IMR-90 (cell line): ENCODE measurements around the gene NPAS2. TPM values are rescaled to one million over a fixed set of nuclear protein-coding genes. Genes with fewer than 3 reads are reported as not detected.

Experiments
- ATAC-seq: fragments of 200-7000 bp; cut with Tn5 transposase; 2 replicates; pipeline ENCODE4 v1.9.1; 2020; ENCODE audit warnings: low read depth, mild to moderate bottlenecking, moderate library complexity
- BruUV-seq: library from RNA; stranded (reverse); fragments of 400-500 nt; replicated peaks from 2 replicates; lab custom pipeline; 2021; lab: Mats Ljungman, UMichigan
- CTCF ChIA-PET: fragments of 300-600 bp; formaldehyde crosslinking; extraction: SDS; loops from one replicate; lab custom pipeline; 2021; ENCODE audit warnings: antibody characterized with exemption; lab: Yijun Ruan, JAX
- POLR2A ChIA-PET: fragments of 300-600 bp; sonication (Branson Sonifier 250); formaldehyde crosslinking; loops from one replicate; lab custom pipeline; 2022; ENCODE audit warnings: antibody characterized with exemption; ENCODE audit not compliant: unreplicated experiment; lab: Charles Lee
- DNase-seq: peaks from one replicate; pipeline ENCODE4 v3.0.0; 2013
- H2AFZ ChIP-seq: replicated peaks from 2 replicates; pipeline ENCODE3; 2013; ENCODE audit warnings: low read length, mild to moderate bottlenecking; ENCODE audit not compliant: poor library complexity
- H2AK5ac ChIP-seq: 2 replicates; pipeline ENCODE4 v1.6.1; 2013; ENCODE audit warnings: low read depth, low read length, inconsistent platforms
- H2AK9ac ChIP-seq: replicated peaks from 2 replicates; pipeline ENCODE3; 2013; ENCODE audit warnings: mild to moderate bottlenecking, low read depth, low read length, moderate library complexity; ENCODE audit not compliant: poor library complexity
- H2BK120ac ChIP-seq: 2 replicates; pipeline ENCODE4 v1.6.1; 2013; ENCODE audit warnings: low read depth, low read length, inconsistent platforms
- H2BK15ac ChIP-seq: 3 replicates; pipeline ENCODE4 v1.6.1; 2013; ENCODE audit warnings: low read depth, low read length, inconsistent platforms
- H2BK20ac ChIP-seq: 2 replicates; pipeline ENCODE4 v1.6.1; 2013; ENCODE audit warnings: low read depth, mild to moderate bottlenecking, inconsistent platforms, low read length, moderate library complexity
- H2BK5ac ChIP-seq: 2 replicates; pipeline ENCODE4 v1.6.1; 2013; ENCODE audit warnings: mild to moderate bottlenecking, low read depth, low read length, inconsistent platforms; ENCODE audit not compliant: poor library complexity, severe bottlenecking
- H3K14ac ChIP-seq: replicated peaks from 2 replicates; pipeline ENCODE4 v1.6.1; 2013; ENCODE audit warnings: low read depth, low read length, inconsistent platforms
- H3K18ac ChIP-seq: 2 replicates; pipeline ENCODE4 v1.6.1; 2013; ENCODE audit warnings: low read depth, low read length, control low read depth
- H3K23ac ChIP-seq: 2 replicates; pipeline ENCODE4 v1.6.1; 2013; ENCODE audit warnings: low read depth, low read length, inconsistent platforms
- H3K27ac ChIP-seq: 2 replicates; pipeline ENCODE4 v1.5.1; 2013; ENCODE audit warnings: mild to moderate bottlenecking, control low read depth, low read length; ENCODE audit not compliant: insufficient read depth
- H3K27me3 ChIP-seq: 2 replicates; pipeline ENCODE4 v1.6.1; 2013; ENCODE audit warnings: low read length; ENCODE audit not compliant: control insufficient read depth, insufficient read depth
- H3K36me3 ChIP-seq: 2 replicates; pipeline ENCODE4 v1.6.1; 2013; ENCODE audit warnings: low read length, mixed read lengths; ENCODE audit not compliant: control insufficient read depth, insufficient read depth
- H3K4ac ChIP-seq: 2 replicates; pipeline ENCODE4 v1.6.1; 2013; ENCODE audit warnings: low read depth, low read length, inconsistent platforms
- H3K4me1 ChIP-seq: 2 replicates; pipeline ENCODE4 v1.6.1; 2013; ENCODE audit warnings: low read length, mixed read lengths; ENCODE audit not compliant: control insufficient read depth, insufficient read depth
- H3K4me2 ChIP-seq: 2 replicates; pipeline ENCODE4 v1.6.1; 2013; ENCODE audit warnings: low read depth, mild to moderate bottlenecking, control low read depth, low read length, moderate library complexity
- H3K4me3 ChIP-seq: 2 replicates; pipeline ENCODE4 v1.5.1; 2013; ENCODE audit warnings: low read depth, mild to moderate bottlenecking, control low read depth, low read length, moderate library complexity; ENCODE audit not compliant: insufficient read depth
- H3K56ac ChIP-seq: 2 replicates; pipeline ENCODE4 v1.6.1; 2013; ENCODE audit warnings: low read length, inconsistent platforms; ENCODE audit not compliant: insufficient read depth; ENCODE audit errors: extremely low read depth
- H3K79me1 ChIP-seq, 2 experiments: 2 replicates each; pipeline ENCODE4 v1.6.1; 2013; ENCODE audit warnings: low read length in 2 of 2, inconsistent platforms in 1 of 2, low read depth in 1 of 2
- H3K9ac ChIP-seq: 2 replicates; pipeline ENCODE4 v1.6.1; 2013; ENCODE audit warnings: low read depth, low read length, control low read depth
- H3K9me1 ChIP-seq: 2 replicates; pipeline ENCODE4 v1.6.1; 2013; ENCODE audit warnings: low read length, inconsistent platforms; ENCODE audit not compliant: insufficient read depth
- H3K9me3 ChIP-seq: 2 replicates; pipeline ENCODE4 v1.6.1; 2013; ENCODE audit warnings: low read length; ENCODE audit not compliant: control insufficient read depth, insufficient read depth
- H4K20me1 ChIP-seq: 2 replicates; pipeline ENCODE4 v1.6.1; 2013; ENCODE audit warnings: low read length, inconsistent platforms; ENCODE audit not compliant: insufficient read depth
- H4K5ac ChIP-seq: 2 replicates; pipeline ENCODE4 v1.6.1; 2013; ENCODE audit warnings: mild to moderate bottlenecking, low read depth, low read length, control low read depth
- H4K8ac ChIP-seq, 2 experiments: 2 replicates each; pipeline ENCODE4 v1.6.1; 2013; ENCODE audit warnings: low read depth in 2 of 2, low read length in 2 of 2, control low read depth in 1 of 2, inconsistent platforms in 1 of 2
- H4K91ac ChIP-seq: 2 replicates; pipeline ENCODE4 v1.6.1; 2013; ENCODE audit warnings: low read depth, low read length, inconsistent platforms; ENCODE audit not compliant: insufficient read depth
- NFE2L2 ChIP-seq: fragments of 150-350 bp; IDR thresholded peaks from 2 replicates; pipeline ENCODE4 v1.6.1; 2016; ENCODE audit warnings: low read depth, mild to moderate bottlenecking, low read length
- RAD21 ChIP-seq: IDR thresholded peaks from 2 replicates; pipeline ENCODE4 v1.6.1; 2012; ENCODE audit warnings: low read length, improper control_type of control experiment
- dilution Hi-C: fragments of 300-500 bp; cut with HindIII; formaldehyde crosslinking; loops from one replicate; pipeline ENCODE4 v1.14.3; 2018; ENCODE audit warnings: low sequenced_read_pairs; ENCODE audit not compliant: unreplicated experiment
- in situ Hi-C: fragments of 300-500 bp; cut with MboI; formaldehyde crosslinking; loops from 3 replicates; pipeline ENCODE4 v1.14.3; 2019; ENCODE audit warnings: low sequenced_read_pairs, inconsistent platforms, mixed read lengths
- intact Hi-C: fragments of 100-400 bp; cut with micrococcal nuclease; formaldehyde crosslinking; loops from 2 replicates; pipeline ENCODE4 v1.10.0; 2022
- polyA plus RNA-seq, 3 experiments: library from polyadenylated mRNA; depleted of rRNA; stranded (reverse); fragments of >200 nt; gene quantifications; 2 replicates each; pipeline ENCODE4 v1.2.3, GENCODE V29; 2012; ENCODE audit warnings: low replicate concordance in 1 of 3
- total RNA-seq: library from RNA; depleted of rRNA; stranded (reverse); fragments of >200 nt; gene quantifications from 2 replicates; pipeline ENCODE4 v1.2.3, GENCODE V29; 2012

Gene NPAS2
- total and polyA plus RNA-seq, 2 of the 4 experiments (the other 2 are of a cell fraction): 5.2 to 14.8 TPM

DNA sequence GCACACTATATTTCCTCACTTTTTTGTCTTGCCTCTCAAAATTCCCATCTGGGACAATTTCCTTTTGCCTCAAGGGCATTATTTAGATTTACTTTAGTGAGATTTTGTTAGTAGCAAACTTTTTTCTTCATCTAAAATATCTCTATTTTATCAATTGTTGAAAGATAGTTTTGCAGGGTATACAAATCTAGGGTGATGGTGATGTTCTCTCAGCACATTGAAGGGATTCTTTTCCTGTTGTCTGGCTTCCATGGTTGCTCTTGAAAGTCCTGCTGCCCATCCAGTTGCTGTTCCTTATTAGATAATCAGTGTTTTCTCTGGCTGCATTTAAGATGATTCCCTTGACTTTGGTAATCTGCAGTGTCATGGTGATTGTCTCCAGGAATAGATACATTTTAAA, 48.1 kb downstream of the NPAS2 start:
- peaks cover 2% of the 10 kb centered on the region; the same call in 1 of the 2 replicates for H3K36me3 ChIP-seq
- H2BK120ac ChIP-seq: no peak overlapping the region
- TF ChIP-seq NFE2L2 (peak; percentile 34; the same call in 1 of the 2 replicates), RAD21 (no peak)
- no peak overlapping the region for H4K91ac ChIP-seq
- in situ Hi-C loops: no loop called here
- H2BK15ac ChIP-seq: no peak overlapping the region
- dilution Hi-C loops: no loop called here
- H3K14ac ChIP-seq: no peak overlapping the region
- H4K20me1 ChIP-seq: peaks cover 10% of the 10 kb centered on the region
- H3K4me2 ChIP-seq: no peak overlapping the region
- ATAC-seq (no peak), DNase-seq (no peak)
- CTCF ChIA-PET: no interaction called here
- no peak overlapping the region for H3K4me3 ChIP-seq
- POLR2A ChIA-PET: no interaction called here
- no peak overlapping the region for H4K5ac ChIP-seq
- H3K56ac ChIP-seq: no peak overlapping the region
- H4K8ac ChIP-seq: no peak overlapping the region
- H3K9me1 ChIP-seq: peaks cover 9% of the 10 kb centered on the region
- H3K18ac ChIP-seq: no peak overlapping the region
- H3K4ac ChIP-seq: no peak overlapping the region
- peaks cover 6% of the 10 kb centered on the region for H3K4me1 ChIP-seq
- no peak overlapping the region for H3K23ac ChIP-seq
- no TSS peak for BruUV-seq
- no peak overlapping the region for H3K27ac ChIP-seq
- peaks cover 45 to 56% of the 10 kb centered on the region in 2 experiments for H3K79me1 ChIP-seq
- H3K9ac ChIP-seq: no peak overlapping the region
- no peak overlapping the region for H2BK5ac ChIP-seq
- H3K9me3 ChIP-seq: no peaks in the 10 kb centered on the region; the same call in 1 of the 2 replicates
- no peak overlapping the region for H2AK5ac ChIP-seq
- H3K27me3 ChIP-seq: no peaks in the 10 kb centered on the region
- H2BK20ac ChIP-seq: no peak overlapping the region
- H2AFZ ChIP-seq: no peak overlapping the region
- H2AK9ac ChIP-seq: no peak overlapping the region
- intact Hi-C loops: no loop called here
